ENCODE results near the gene SF3B5.

SF3B5 gene

DNA sequence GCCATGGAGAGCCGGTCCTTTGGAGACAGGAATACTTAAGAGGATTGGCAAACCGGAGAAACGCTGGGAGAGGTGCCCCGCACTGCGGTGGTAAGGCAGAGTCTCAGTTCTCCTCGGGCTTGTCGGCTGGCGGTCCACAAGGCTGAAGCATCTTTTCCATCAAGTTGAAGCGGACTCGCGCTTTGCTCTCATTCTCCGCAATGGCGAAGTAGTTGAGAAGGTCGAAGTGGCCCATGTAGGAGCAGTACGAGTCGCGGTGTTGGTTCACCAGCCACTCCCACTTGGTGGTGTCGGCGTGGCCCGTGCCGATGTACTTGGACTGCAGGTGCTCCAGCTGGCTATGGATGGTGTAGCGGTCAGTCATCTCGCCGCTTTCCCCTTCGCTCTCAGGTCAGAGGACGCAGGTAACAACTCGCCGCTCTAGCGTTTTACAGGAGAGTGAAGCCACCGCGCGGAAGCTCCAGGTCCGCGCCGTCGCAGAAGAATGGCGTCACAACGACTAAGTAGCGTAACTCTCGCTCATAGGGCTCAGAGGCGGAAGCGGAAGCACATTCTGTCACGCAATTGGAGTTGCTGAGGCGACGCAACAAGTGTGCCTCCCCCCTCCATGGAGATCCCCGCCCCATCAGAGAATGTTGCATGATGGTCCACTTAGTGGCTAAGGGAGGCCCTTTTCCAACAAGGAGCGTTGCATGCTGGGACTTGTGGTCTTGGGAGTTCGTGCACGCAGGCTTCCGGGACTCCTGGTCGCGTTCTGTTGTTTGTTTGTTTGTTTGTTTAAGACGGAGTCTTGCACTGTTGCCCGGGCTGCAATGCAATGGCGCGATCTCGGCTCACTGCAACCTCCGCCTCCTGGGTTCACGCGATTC is at the start of gene SF3B5:
Gene SF3B5, minus strand, starts transcription at position 440 of the 869 bp plus-strand sequence. Its CDS starts 76 bp downstream, at position 364.
- peak within 1 kb of the TSS; percentile 77 for H3K4me3 ChIP-seq (ENCODE audit: low read depth, low read length)
- DNase-seq (ENCODE audit: low read depth) = peak; percentile 100
- TF ChIP-seq, protein P1, sequence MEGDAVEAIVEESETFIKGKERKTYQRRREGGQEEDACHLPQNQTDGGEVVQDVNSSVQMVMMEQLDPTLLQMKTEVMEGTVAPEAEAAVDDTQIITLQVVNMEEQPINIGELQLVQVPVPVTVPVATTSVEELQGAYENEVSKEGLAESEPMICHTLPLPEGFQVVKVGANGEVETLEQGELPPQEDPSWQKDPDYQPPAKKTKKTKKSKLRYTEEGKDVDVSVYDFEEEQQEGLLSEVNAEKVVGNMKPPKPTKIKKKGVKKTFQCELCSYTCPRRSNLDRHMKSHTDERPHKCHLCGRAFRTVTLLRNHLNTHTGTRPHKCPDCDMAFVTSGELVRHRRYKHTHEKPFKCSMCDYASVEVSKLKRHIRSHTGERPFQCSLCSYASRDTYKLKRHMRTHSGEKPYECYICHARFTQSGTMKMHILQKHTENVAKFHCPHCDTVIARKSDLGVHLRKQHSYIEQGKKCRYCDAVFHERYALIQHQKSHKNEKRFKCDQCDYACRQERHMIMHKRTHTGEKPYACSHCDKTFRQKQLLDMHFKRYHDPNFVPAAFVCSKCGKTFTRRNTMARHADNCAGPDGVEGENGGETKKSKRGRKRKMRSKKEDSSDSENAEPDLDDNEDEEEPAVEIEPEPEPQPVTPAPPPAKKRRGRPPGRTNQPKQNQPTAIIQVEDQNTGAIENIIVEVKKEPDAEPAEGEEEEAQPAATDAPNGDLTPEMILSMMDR (IDR thresholded peaks at IDR 0.05; ENCODE audit: insufficient read depth, low read depth, low read length, missing control alignments) = no peak

DNA sequence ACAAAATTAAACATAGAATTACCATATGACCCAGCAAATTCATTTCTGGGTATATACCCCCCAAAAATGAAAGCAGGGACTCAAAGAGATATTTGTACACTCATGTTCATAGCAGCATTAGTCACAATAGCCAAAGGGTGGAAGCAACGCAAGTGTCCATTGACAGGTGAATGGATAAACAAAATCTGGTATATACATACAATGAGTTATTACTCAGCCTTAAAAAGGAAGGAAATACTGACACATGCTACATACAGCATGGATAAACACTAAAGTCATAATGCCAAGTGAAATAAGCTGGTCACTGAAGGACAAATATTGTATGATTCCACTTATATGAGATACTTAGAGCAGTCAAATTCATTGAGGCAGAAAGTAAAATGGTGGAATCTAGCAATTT is 49.6 kb upstream of the SF3B5 start:
- TF ChIP-seq, protein P1 (IDR thresholded peaks at IDR 0.05; ENCODE audit: insufficient read depth, low read depth, low read length, missing control alignments) = no peak
- no peak overlapping the region for H3K4me3 ChIP-seq (ENCODE audit: low read depth, low read length)
- DNase-seq (ENCODE audit: low read depth) = no peak

DNA sequence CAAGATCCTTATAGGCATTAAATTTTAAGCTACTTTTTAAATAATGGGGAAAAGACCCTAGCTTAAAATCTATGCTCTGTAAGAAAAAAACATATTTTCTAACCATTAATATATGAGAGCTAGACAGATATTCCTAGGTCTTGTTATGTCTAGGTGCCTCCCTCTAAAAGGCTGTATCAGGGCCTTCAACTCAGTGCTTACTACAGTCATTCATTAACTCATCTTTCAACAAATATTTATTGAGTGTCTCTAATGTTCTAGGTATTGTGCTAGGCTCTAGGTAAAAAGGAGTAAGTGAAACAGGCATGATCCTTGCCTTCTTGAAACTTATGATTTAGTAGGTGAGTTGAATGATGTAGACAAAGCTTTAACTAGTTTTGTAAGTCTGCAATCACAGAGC is 48.5 kb upstream of the SF3B5 start:
- no peak overlapping the region for H3K4me3 ChIP-seq (ENCODE audit: low read depth, low read length)
- DNase-seq (ENCODE audit: low read depth) = no peak
- TF ChIP-seq, protein P1 (IDR thresholded peaks at IDR 0.05; ENCODE audit: insufficient read depth, low read depth, low read length, missing control alignments) = no peak

- TF ChIP-seq, protein P1 (IDR thresholded peaks at IDR 0.05; ENCODE audit: insufficient read depth, low read depth, low read length, missing control alignments) = no peak
- H3K4me3 ChIP-seq (ENCODE audit: low read depth, low read length) = no peak overlapping the region
- DNase-seq (ENCODE audit: low read depth) = no peak
These were observed 47.7 kb upstream of the SF3B5 start for GRCh38 chr6:144143106-144143505.

DNA sequence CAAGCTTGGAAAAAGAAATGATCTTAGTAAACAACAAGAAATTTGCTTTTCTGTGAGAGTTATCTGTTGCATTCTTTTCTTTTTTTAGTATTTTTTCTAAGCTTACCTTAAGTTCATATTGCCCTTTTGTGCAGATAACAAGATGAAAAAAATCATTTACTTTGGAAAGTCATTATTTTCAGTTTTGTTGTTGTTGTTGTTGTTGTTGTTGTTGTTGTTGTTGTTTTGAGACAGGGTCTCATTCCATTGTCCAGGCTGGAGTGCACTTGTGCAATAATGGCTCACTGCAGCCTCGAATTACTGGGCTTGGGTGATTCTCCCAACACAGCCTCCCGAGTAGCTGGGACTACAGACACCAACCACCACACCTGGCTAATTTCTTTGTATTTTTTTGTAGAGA is 46.1 kb upstream of the SF3B5 start:
- DNase-seq (ENCODE audit: low read depth) = no peak
- TF ChIP-seq, protein P1 (IDR thresholded peaks at IDR 0.05; ENCODE audit: insufficient read depth, low read depth, low read length, missing control alignments) = no peak

DNA sequence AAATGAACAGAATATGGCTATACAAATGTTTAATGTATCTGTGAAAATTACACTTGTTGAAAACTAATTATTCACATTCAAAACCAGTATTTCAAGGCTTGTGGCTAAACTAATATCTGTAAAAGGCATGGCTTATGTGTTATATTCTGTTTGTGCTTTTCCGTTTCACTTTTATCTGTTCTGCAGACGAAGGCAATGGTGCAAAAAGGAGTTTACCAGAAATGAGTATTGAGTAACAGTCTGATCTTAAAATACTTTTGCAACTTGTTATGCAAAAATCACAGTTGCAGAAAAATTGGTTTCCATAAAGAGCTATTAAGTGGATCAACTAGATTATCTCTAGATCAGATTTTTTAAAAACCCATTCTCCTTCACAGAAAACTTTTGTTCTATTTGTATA is 45.5 kb upstream of the SF3B5 start:
- no peak overlapping the region for H3K4me3 ChIP-seq (ENCODE audit: low read depth, low read length)
- DNase-seq (ENCODE audit: low read depth) = peak; percentile 65
- TF ChIP-seq, protein P1 (IDR thresholded peaks at IDR 0.05; ENCODE audit: insufficient read depth, low read depth, low read length, missing control alignments) = no peak

More for the DNA sequence above, 46.1 kb upstream of the SF3B5 start:
- H3K4me3 ChIP-seq (ENCODE audit: low read depth, low read length) = no peak overlapping the region

Data from GM12865 (cell line).